HepG2 (cell line): ENCODE data around the gene RUSC1. TPM values are rescaled to one million over a fixed set of nuclear protein-coding genes. Genes with fewer than 3 reads are reported as not detected.
A peak's percentile ranks its signal among the peaks of the same experiment; 100 is the strongest.

Experiments
- ATAD3A ChIP-seq: sonication (generic); formaldehyde crosslinking; IDR thresholded peaks from 2 replicates; pipeline ENCODE4 v1.4.0; 2020; ENCODE audit warnings: missing genetic modification reagents
- ATF6 ChIP-seq: sonication (generic); formaldehyde crosslinking; conservative IDR thresholded peaks from 2 replicates; pipeline ENCODE4 v1.4.0; 2020; ENCODE audit warnings: missing genetic modification reagents
- CREM ChIP-seq, 2 experiments: sonication (generic) in 1 of 2; formaldehyde crosslinking in 1 of 2; IDR thresholded peaks; 2 replicates each; pipeline versions ENCODE4 v1.4.0 to v1.6.1; 2016 to 2020; ENCODE audit warnings: antibody characterized with exemption in 1 of 2, mild to moderate bottlenecking in 1 of 2, missing genetic modification reagents in 1 of 2
- HMGXB4 ChIP-seq, 2 experiments: sonication (generic) in 1 of 2; formaldehyde crosslinking in 1 of 2; IDR thresholded peaks; 2 replicates each; pipeline versions ENCODE4 v1.4.0 to v1.6.1; 2018 to 2020; ENCODE audit warnings: missing genetic modification reagents in 2 of 2, borderline replicate concordance in 1 of 2, low read depth in 1 of 2, mild to moderate bottlenecking in 1 of 2, missing biosample characterization in 1 of 2
- KAT8 ChIP-seq: IDR thresholded peaks from 2 replicates; pipeline ENCODE4 v1.6.1; 2016; ENCODE audit warnings: missing genetic modification reagents, missing compliant biosample characterization
- KDM1A ChIP-seq: IDR thresholded peaks from 2 replicates; pipeline ENCODE4 v1.6.1; 2016; ENCODE audit warnings: missing compliant biosample characterization
- LBX2 ChIP-seq: sonication (generic); formaldehyde crosslinking; IDR thresholded peaks from 2 replicates; pipeline ENCODE4 v1.5.0; 2020; ENCODE audit warnings: missing genetic modification reagents, mild to moderate bottlenecking, borderline replicate concordance
- MAX ChIP-seq: IDR thresholded peaks from 2 replicates; pipeline ENCODE4 v1.6.1; 2012; ENCODE audit warnings: inconsistent platforms
- NR2C2 ChIP-seq: sonication (generic); formaldehyde crosslinking; IDR thresholded peaks from 2 replicates; pipeline ENCODE4 v1.4.0; 2020; ENCODE audit warnings: missing genetic modification reagents, mild to moderate bottlenecking, moderate library complexity, borderline replicate concordance
- SALL2 ChIP-seq: sonication (generic); formaldehyde crosslinking; IDR thresholded peaks from 2 replicates; pipeline ENCODE4 v1.8.1; 2023; ENCODE audit warnings: mild to moderate bottlenecking, missing genetic modification reagents, inconsistent platforms
- SCMH1 ChIP-seq: sonication (generic); formaldehyde crosslinking; IDR thresholded peaks from 2 replicates; pipeline ENCODE4 v1.9.0; 2021; ENCODE audit warnings: missing genetic modification reagents, mild to moderate bottlenecking, borderline replicate concordance
- SP5 ChIP-seq: IDR thresholded peaks from 2 replicates; pipeline ENCODE4 v1.6.1; 2016; ENCODE audit warnings: low read depth, borderline replicate concordance
- SRSF4 ChIP-seq: fragments of 200-400 bp; formaldehyde crosslinking; IDR thresholded peaks from one replicate; pipeline ENCODE4 v1.6.1; 2018; ENCODE audit warnings: mild to moderate bottlenecking, low read depth, low read length, moderate library complexity; ENCODE audit not compliant: poor library complexity, severe bottlenecking
- STAG1 ChIP-seq: sonication (generic); formaldehyde crosslinking; IDR thresholded peaks from 2 replicates; pipeline ENCODE4 v1.4.0; 2020; ENCODE audit warnings: missing genetic modification reagents
- TCF7 ChIP-seq: sonication (generic); IDR thresholded peaks from 2 replicates; pipeline ENCODE4 v1.6.1; 2016; ENCODE audit warnings: antibody characterized with exemption, low read depth
- TSC22D2 ChIP-seq: sonication (generic); formaldehyde crosslinking; IDR thresholded peaks from 2 replicates; pipeline ENCODE4 v1.5.1; 2020; ENCODE audit warnings: missing genetic modification reagents, mild to moderate bottlenecking, borderline replicate concordance
- ZFP37 ChIP-seq: sonication (generic); formaldehyde crosslinking; IDR thresholded peaks from 2 replicates; pipeline ENCODE4 v1.4.0; 2020; ENCODE audit warnings: missing genetic modification reagents, borderline replicate concordance
- ZNF251 ChIP-seq: sonication (generic); formaldehyde crosslinking; IDR thresholded peaks from 2 replicates; pipeline ENCODE4 v1.9.0; 2021; ENCODE audit warnings: mild to moderate bottlenecking, missing genetic modification reagents
- ZNF329 ChIP-seq: sonication (generic); formaldehyde crosslinking; IDR thresholded peaks from 2 replicates; pipeline ENCODE4 v1.9.0; 2021; ENCODE audit warnings: low read depth, mild to moderate bottlenecking, missing genetic modification reagents
- ZNF577 ChIP-seq: sonication (generic); formaldehyde crosslinking; IDR thresholded peaks from 2 replicates; pipeline ENCODE4 v1.4.0; 2020; ENCODE audit warnings: mild to moderate bottlenecking, low read depth, missing genetic modification reagents, borderline replicate concordance
- ZNF766 ChIP-seq: sonication (generic); formaldehyde crosslinking; IDR thresholded peaks from 2 replicates; pipeline ENCODE4 v1.5.0; 2020; ENCODE audit warnings: missing genetic modification reagents, borderline replicate concordance
- polyA plus RNA-seq, 8 experiments: library from polyadenylated mRNA; depleted of rRNA in 3 of 8; stranded (reverse) in 7 of 8; unstranded in 1 of 8; fragments of >200 nt; fragmentation: Illumina TruSeq in 4 of 8; extraction: Trizol in 4 of 8; gene quantifications; 2 replicates each; pipeline versions ENCODE4 v1.2.1 to v1.2.3, GENCODE V29; 2011 to 2016; ENCODE audit warnings: low read depth in 4 of 8, missing spikeins in 1 of 8, mixed read lengths in 1 of 8; ENCODE audit not compliant: insufficient read depth in 1 of 8
- total RNA-seq, 5 experiments: library from RNA; depleted of rRNA; stranded (reverse); fragments of >200 nt; fragmentation: Illumina TruSeq; extraction: Trizol; gene quantifications; 2 replicates each; pipeline ENCODE4 v1.2.3, GENCODE V29; 2016; ENCODE audit warnings: low read depth in 1 of 5

RUSC1 gene
- total and polyA plus RNA-seq, 2 of the 13 experiments (the other 11 are each of a cell fraction or from before 2014, with no cell fraction given) = 18.7 to 20.4 TPM

GRCh38 chr1:155300553-155301329 is 20.0 kb upstream of the RUSC1 start (continued):
- TF ChIP-seq ATF6 (CRISPR knock-in tag) = 0 out of 2 replicates have a peak, but pooled peaks have one; percentile 56
- TF ChIP-seq SP5 = 0 out of 2 replicates have a peak, but pooled peaks have one; percentile 20
- peak; percentile 57; the same call in 1 of the 2 replicates for TF ChIP-seq CREM (IDR thresholded peaks at IDR 0.05)
- no peak for TF ChIP-seq CREM (CRISPR knock-in tag; IDR thresholded peaks at IDR 0.05)
- TF ChIP-seq ZNF251 = no peak; the same call in 1 of the 2 replicates
- TF ChIP-seq ZNF577 = no peak
- 0 out of 2 replicates have a peak, but pooled peaks have one; percentile 13 for TF ChIP-seq STAG1 (CRISPR knock-in tag)
- peak; percentile 91; the same call in 1 of the 2 replicates for TF ChIP-seq ZFP37 (CRISPR knock-in tag)
- no peak for TF ChIP-seq TCF7
- TF ChIP-seq NR2C2 (CRISPR knock-in tag) = peak; percentile 51; the same call in 1 of the 2 replicates
- peak; percentile 61 to 81; a peak in 3 of 4 replicates for TF ChIP-seq HMGXB4 (CRISPR knock-in tag; IDR thresholded peaks at IDR 0.05; ENCODE audit: borderline replicate concordance in 1 of 2, low read depth in 1 of 2)
- TF ChIP-seq LBX2 (CRISPR knock-in tag) = peak; percentile 89; the same call in 1 of the 2 replicates
- TF ChIP-seq ZNF766 (CRISPR knock-in tag) = peak; percentile 74; the same call in 1 of the 2 replicates
- peak; percentile 73 for TF ChIP-seq SALL2
- TF ChIP-seq MAX = peak; percentile 92
- no peak for TF ChIP-seq ZNF329 (CRISPR knock-in tag)
- TF ChIP-seq SCMH1 (CRISPR knock-in tag) = no peak
- no peak for TF ChIP-seq ATAD3A (CRISPR knock-in tag)
- TF ChIP-seq KDM1A (CRISPR knock-in tag) = no peak
- peak; percentile 58; the same call in 1 of the 2 replicates for TF ChIP-seq TSC22D2 (CRISPR knock-in tag)
- TF ChIP-seq KAT8 = peak; percentile 63; the same call in 1 of the 2 replicates
- TF ChIP-seq SRSF4 = no peak
